ENCODE results near the gene KMT2B.

KMT2B gene

GRCh38 chr19:35725216-35725861 lies 7.5 kb downstream of the KMT2B start:
- DNase-seq (ENCODE audit: low read depth in 2 of 2), result no peak

DNA sequence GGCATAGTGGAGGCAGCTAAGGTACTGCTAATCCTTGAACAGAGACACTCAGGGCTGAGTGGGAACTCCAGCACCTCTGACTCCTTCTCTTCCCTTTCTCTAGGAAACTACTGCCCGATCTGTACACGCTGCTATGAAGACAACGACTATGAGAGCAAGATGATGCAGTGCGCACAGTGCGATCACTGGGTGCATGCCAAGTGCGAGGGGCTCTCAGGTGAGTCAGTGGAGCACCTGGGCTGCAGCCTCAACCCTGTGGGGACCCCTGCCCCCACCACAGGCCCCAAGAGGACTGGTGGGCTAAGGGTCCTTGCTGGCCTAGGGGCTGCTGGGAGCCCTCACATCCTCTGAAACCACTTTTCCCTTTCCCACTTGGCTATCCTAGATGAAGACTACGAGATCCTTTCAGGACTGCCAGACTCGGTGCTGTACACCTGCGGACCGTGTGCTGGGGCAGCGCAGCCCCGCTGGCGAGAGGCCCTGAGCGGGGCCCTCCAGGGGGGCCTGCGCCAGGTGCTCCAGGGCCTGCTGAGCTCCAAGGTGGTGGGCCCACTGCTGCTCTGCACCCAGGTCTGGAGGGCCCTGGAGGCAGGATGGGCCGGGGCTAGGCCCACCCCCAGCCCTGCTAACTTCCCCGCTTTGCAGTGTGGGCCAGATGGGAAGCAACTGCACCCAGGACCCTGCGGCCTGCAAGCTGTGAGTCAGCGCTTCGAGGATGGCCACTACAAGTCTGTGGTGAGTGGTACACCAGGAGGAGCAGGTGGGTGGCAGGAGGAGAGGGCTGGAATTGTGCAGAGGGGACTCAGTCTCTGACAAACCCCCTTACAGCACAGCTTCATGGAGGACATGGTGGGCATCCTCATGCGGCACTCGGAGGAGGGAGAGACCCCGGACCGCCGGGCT lies 9.5 kb downstream of the KMT2B start:
- no peak for DNase-seq (ENCODE audit: low read depth in 2 of 2)

- DNase-seq (ENCODE audit: low read depth in 2 of 2), result no peak
Measured at GRCh38 chr19:35727956-35728706, 10.3 kb downstream of the KMT2B start.

DNA sequence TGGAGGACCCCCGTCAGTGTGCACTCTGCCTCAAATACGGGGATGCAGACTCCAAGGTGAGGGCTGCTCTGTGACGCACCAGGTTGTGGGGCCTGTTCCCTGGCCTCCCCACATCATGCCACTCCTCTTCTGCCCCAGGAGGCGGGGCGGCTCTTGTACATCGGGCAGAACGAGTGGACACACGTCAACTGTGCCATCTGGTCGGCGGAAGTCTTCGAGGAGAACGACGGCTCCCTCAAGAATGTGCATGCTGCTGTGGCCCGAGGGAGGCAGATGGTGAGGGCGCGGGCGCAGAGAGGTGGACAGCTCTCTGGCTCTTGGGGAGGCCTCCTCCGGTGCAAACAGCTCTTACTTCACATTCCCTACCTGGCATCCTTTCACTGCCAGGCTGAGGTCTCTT lies 11.2 kb downstream of the KMT2B start:
- no peak for DNase-seq (ENCODE audit: low read depth in 2 of 2)

DNA sequence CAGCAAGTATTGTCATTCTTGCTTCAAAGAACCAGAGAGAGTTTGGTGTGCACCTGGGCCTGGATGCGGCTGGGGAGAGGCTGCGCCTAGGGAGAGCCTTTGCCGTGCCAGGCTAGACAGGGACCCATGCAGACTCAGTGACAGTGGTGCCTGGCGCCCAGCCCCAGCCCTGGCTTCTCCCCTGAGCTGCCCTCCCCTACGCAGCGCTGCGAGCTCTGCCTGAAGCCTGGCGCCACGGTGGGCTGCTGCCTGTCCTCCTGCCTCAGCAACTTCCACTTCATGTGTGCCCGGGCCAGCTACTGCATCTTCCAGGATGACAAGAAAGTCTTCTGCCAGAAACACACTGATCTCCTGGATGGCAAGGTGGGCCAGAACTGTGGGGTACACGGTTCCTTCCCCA lies 12.0 kb downstream of the KMT2B start:
- DNase-seq (ENCODE audit: low read depth in 2 of 2), result no peak

DNA sequence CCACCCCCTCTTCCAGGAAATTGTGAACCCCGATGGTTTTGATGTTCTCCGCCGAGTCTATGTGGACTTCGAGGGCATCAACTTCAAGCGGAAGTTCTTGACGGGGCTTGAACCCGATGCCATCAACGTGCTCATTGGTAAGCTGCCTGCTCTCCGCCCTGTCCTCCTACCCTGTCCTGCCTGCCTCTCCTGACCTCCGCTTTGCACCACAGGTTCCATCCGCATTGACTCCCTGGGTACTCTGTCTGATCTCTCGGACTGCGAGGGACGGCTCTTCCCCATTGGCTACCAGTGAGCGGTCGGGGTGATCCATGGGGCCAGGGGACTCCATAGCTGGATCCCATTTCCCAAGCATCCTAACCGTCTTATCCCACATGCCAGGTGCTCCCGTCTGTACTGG lies 12.5 kb downstream of the KMT2B start:
- no peak for DNase-seq (ENCODE audit: low read depth in 2 of 2)

DNA sequence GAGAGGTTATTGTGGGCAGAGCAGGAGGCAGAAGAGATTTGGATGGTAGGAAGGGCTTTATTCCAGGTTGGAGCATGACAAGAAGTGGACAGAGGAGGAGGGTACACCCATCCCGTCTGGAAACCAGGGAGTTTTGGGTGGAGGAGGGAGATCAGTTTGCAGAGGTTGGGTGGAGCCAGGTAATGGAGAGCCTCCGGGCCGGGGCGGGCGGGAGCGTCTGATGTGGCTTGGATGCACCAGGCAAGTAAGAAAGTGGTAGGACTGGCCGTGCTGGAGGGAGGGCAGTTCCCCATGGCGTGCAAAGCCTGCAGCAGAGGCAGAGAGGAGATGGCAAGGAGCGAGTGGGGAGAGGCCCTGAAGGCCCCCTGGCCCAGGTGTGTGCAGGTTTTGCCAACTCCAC lies 13.6 kb downstream of the KMT2B start:
- DNase-seq (ENCODE audit: low read depth in 2 of 2), result no peak

DNA sequence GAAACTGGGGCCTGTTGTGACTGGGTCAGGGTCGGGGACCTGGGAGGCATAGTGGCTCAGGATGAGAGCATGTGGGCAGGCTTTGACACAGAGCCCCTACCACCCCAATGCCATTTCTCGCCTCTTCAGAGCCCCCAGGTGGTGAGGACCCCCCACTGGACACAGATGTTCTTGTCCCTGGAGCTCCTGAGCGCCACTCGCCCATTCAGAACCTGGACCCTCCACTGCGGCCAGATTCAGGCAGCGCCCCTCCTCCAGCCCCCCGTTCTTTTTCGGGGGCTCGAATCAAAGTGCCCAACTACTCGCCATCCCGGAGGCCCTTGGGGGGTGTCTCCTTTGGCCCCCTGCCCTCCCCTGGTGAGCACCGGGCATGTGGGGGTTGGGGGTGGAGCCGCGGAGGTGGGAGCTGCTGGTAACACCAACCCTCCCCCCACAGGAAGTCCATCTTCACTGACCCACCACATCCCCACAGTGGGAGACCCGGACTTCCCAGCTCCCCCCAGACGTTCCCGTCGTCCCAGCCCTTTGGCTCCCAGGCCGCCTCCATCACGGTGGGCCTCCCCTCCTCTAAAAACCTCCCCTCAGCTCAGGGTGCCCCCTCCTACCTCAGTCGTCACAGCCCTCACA lies 14.1 kb downstream of the KMT2B start:
- DNase-seq (ENCODE audit: low read depth in 2 of 2), result no peak

GRCh38 chr19:35732540-35733179 lies 14.9 kb downstream of the KMT2B start:
- no peak for DNase-seq (ENCODE audit: low read depth in 2 of 2)

DNA sequence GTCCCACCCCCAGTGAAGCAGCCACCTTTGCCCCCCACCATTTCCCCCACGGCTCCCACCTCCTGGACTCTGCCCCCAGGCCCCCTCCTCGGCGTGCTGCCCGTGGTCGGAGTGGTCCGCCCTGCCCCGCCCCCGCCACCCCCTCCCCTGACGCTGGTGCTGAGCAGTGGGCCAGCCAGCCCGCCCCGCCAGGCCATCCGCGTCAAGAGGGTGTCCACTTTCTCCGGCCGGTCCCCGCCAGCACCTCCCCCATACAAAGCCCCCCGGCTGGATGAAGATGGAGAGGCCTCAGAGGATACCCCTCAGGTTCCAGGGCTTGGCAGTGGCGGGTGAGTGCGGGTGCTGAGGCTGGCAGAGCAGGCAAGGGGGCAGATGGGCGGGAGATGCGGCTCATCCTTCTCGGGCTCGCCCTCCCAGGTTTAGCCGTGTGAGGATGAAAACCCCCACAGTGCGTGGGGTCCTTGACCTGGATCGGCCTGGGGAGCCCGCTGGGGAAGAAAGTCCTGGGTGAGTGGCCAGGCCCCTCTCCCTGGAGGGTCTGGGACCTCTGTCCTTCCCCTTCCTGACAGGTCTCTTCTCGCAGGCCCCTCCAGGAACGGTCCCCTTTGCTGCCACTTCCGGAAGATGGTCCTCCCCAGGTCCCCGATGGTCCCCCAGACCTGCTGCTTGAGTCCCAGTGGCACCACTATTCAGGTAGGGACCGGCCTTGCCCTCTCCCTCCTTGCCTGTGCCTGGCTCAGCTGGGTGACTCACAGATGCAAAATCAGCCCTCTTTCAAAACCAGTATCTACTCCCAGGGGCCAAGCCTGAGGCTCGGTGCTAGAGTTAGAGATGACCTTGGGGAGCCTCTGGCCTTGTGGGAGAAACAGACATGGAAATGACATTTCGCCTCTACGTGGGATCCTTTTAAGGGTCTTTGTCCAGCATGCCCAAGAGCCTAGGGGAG lies 15.7 kb downstream of the KMT2B start:
- DNase-seq (ENCODE audit: low read depth in 2 of 2), result no peak

DNA sequence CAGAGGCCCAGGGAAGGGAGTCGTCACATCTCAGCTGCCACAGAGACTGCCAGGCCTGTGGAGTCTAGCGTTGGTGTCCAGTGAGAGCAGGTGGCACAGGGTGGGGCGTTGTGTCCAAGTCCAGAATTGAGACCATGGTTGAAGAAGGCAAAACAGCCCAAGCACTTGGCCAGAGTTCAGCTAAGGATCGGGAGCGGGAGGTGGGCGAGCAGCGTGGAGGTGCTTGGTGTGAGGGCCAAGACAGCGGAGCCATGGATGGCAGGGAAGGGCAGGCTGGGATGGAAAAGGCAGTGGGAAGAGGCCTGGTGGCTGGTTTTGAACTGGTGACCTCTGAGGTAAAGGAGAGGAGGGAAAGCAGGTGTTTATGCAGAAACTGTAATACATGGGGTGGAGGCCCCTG lies 16.5 kb downstream of the KMT2B start:
- no peak for DNase-seq (ENCODE audit: low read depth in 2 of 2)

- no peak for DNase-seq (ENCODE audit: low read depth in 2 of 2)
Measured at GRCh38 chr19:35734889-35735288, 17.1 kb downstream of the KMT2B start.

GRCh38 chr19:35736913-35737886 lies 19.4 kb downstream of the KMT2B start:
- no peak for DNase-seq (ENCODE audit: low read depth in 2 of 2)

DNA sequence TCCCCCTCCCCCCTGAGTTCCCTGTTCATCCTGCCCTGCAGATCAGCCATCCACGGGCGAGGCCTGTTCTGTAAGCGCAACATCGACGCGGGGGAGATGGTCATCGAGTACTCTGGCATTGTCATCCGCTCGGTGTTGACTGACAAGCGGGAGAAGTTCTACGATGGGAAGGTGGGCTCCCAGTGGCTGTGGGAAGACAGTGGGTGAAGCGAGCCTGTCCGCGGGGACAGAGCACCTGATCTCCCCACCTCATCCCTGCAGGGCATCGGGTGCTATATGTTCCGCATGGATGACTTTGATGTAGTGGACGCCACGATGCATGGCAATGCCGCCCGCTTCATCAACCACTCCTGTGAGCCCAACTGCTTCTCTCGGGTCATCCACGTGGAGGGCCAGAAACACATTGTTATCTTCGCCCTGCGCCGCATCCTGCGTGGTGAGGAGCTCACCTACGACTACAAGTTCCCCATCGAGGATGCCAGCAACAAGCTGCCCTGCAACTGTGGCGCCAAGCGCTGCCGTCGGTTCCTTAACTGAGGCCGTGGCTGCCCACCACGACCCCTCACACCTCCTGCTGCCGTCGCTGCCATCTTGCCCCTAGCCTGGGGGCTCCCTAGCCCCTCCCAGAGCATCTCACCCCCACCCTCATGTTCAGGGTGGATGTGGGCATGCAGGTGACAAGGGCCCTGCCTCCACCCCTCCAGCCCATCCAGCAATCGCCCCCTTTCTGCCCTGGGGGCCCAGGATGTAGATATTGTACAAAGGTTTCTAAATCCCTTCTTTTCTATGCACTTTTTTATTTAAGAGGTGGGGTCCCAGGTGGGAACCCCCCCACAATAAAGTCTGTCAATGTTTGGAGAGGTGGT lies 20.5 kb downstream of the KMT2B start:
- DNase-seq (ENCODE audit: low read depth in 2 of 2), result no peak

- DNase-seq (ENCODE audit: low read depth in 2 of 2), result no peak
Measured at GRCh38 chr19:35738887-35739229, 21.1 kb downstream of the KMT2B start.

GRCh38 chr19:35739275-35740107 lies 21.7 kb downstream of the KMT2B start:
- DNase-seq (ENCODE audit: low read depth in 2 of 2), result no peak

GRCh38 chr19:35740108-35740422 lies 22.3 kb downstream of the KMT2B start:
- DNase-seq (ENCODE audit: low read depth in 2 of 2), result no peak
